Ascending aorta (tissue), 2 donors: ENCODE results near the gene CCDC169. TPM values are rescaled to one million over a fixed set of nuclear protein-coding genes. Genes with fewer than 3 reads are reported as not detected.
A peak's percentile ranks its signal among the peaks of the same experiment; 100 is the strongest.
"Not testable (repeated sequence)": the region's sequence is repeated elsewhere in the genome, so short reads cannot be mapped to it uniquely, and the experiment has no call there.

Experiments
- DNase-seq, 2 donors: peaks; one replicate each; pipeline ENCODE4 v3.0.0-alpha.2; 2019; ENCODE audit warnings: low spot score in 2 of 2
- H3K27ac ChIP-seq, 2 donors: fragments of 200-600 bp; sonication (generic); one replicate each; pipeline ENCODE4 v1.5.1; 2016 to 2017; ENCODE audit warnings: mild to moderate bottlenecking in 1 of 2
- H3K27me3 ChIP-seq: fragments of 200-600 bp; sonication (generic); one replicate; pipeline ENCODE4 v1.5.1; 2017
- H3K36me3 ChIP-seq, 2 donors: fragments of 200-600 bp; sonication (generic); one replicate each; pipeline ENCODE4 v1.5.1; 2016
- H3K4me1 ChIP-seq, 2 donors: fragments of 200-600 bp; sonication (generic); one replicate each; pipeline ENCODE4 v1.5.1; 2016 to 2017; ENCODE audit warnings: mild to moderate bottlenecking in 1 of 2
- H3K4me3 ChIP-seq, 2 donors: fragments of 200-600 bp; sonication (generic); one replicate each; pipeline ENCODE4 v1.5.1; 2016 to 2017; ENCODE audit warnings: mild to moderate bottlenecking in 1 of 2
- H3K9me3 ChIP-seq, 2 donors: fragments of 200-600 bp; sonication (generic); one replicate each; pipeline ENCODE4 v1.5.1; 2016
- intact Hi-C: fragments of 100-400 bp; cut with DNase I; formaldehyde crosslinking; loops from one replicate; pipeline ENCODE4 v1.15.1; 2023
- total RNA-seq: library from RNA; depleted of rRNA; stranded (reverse); fragments of >200 nt; gene quantifications from one replicate; pipeline ENCODE4 v1.1.0, GENCODE V29; 2016
- TF ChIP-seq, protein P1 (sequence below), 3 experiments: fragments of 200-600 bp in 2 of 3; fragments of 450-650 bp in 1 of 3; sonication (generic) in 2 of 3; IDR thresholded peaks; one replicate each; pipeline ENCODE4 v1.5.1; 2016 to 2019; ENCODE audit warnings: antibody characterized with exemption in 3 of 3, mild to moderate bottlenecking in 1 of 3, moderate library complexity in 1 of 3

Gene CCDC169
- total RNA-seq, 1 donor from 2014 or later = 4.7 TPM

- no peaks in the 10 kb centered on the region for H3K4me1 ChIP-seq
- TF ChIP-seq, protein P1, sequence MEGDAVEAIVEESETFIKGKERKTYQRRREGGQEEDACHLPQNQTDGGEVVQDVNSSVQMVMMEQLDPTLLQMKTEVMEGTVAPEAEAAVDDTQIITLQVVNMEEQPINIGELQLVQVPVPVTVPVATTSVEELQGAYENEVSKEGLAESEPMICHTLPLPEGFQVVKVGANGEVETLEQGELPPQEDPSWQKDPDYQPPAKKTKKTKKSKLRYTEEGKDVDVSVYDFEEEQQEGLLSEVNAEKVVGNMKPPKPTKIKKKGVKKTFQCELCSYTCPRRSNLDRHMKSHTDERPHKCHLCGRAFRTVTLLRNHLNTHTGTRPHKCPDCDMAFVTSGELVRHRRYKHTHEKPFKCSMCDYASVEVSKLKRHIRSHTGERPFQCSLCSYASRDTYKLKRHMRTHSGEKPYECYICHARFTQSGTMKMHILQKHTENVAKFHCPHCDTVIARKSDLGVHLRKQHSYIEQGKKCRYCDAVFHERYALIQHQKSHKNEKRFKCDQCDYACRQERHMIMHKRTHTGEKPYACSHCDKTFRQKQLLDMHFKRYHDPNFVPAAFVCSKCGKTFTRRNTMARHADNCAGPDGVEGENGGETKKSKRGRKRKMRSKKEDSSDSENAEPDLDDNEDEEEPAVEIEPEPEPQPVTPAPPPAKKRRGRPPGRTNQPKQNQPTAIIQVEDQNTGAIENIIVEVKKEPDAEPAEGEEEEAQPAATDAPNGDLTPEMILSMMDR (IDR thresholded peaks at IDR 0.05) = no peak
- H3K27ac ChIP-seq = no peak overlapping the region
- no peak for DNase-seq
- no peaks in the 10 kb centered on the region for H3K9me3 ChIP-seq
- intact Hi-C loops = no loop called here
- peaks cover 24 to 53% of the 10 kb centered on the region in 2 donors for H3K36me3 ChIP-seq
- no peaks in the 10 kb centered on the region for H3K27me3 ChIP-seq
- no peak overlapping the region for H3K4me3 ChIP-seq
Measured at GRCh38 chr13:36310417-36311108, 12.9 kb upstream of the CCDC169 start.

DNA sequence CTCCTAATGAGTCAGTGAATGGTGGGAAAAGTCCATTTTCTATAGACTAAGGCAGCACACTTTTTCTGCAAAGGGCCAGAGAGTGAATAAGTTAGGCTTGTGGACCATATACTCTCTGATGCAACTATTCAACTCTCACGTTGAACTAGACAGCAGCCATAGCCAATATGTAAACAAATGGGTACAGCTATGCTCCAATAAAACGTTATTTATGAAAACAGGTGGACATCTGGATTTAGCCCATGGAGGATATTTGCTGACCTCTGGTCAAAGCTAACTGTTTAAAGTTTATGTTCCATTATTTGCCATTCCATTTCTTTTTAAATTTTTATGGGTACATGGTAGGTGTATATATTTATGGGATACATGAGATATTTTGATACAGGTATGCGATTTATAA is 4.7 kb upstream of the CCDC169 start:
- H3K36me3 ChIP-seq = peaks cover 3 to 17% of the 10 kb centered on the region in 2 donors

DNA sequence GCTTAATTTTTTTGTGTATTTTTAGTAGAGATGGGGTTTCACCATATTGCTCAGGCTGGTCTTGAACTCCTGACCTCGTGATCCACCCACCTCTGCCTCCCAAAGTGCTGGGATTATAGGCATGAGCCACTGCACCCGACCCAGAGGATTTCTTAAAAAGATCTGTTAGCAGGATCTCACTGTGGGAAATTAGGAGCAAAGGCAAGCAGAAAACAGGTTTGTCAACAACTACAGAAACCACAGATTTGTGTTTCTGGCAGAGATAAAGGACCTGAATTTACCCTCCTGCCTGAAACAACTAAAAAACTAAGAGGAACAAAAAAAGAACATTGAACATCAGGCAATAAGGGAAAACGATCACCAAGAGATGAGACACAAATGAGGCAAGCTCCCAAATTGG is 1.9 kb upstream of the CCDC169 start:
- H3K4me1 ChIP-seq, H3K9me3 ChIP-seq, H3K4me3 ChIP-seq, H3K27ac ChIP-seq, DNase-seq, H3K27me3 ChIP-seq: not testable (repeated sequence)
- H3K36me3 ChIP-seq = peaks cover 0 to 17% of the 10 kb centered on the region in 2 donors
- intact Hi-C loops = loop anchor here (5.0 kb wide), 1 partner anchor 48 kb away; the partner anchor contains the start of gene SPART

More for the DNA sequence above, 4.7 kb upstream of the CCDC169 start:
- Histone ChIP-seq H3K4me1 (no peaks in the 10 kb centered on the region), H3K27me3 (no peaks in the 10 kb centered on the region), H3K27ac (no peak overlapping the region), H3K4me3 (no peak overlapping the region), H3K9me3 (no peaks in the 10 kb centered on the region)
- intact Hi-C loops = no loop called here
- no peak for DNase-seq
- TF ChIP-seq, protein P1 (IDR thresholded peaks at IDR 0.05) = no peak

DNA sequence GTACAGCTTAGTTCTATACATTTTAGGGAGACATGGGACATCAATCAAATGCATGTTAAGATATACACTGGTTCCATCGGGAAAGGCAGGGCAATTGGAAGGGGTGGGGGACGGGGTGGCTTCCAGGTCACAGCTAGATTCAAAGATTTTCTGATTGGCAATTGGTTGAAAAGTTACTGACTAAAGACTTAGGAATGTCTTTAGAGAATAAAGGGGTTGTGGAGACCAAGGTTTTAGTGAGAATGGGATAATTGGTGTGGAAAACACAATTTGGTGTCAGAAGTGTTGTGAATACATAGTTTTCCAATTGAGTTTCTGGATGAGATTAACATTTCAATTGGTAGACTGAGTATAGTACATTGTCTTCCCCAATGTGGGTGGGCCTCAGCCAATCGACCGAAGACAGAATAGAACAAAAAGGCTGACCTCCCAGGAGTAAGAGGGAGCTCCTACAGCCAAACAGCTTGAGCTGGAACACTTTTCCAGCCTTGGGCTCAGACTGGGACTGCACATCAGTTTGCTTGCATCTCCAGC is 988 bp upstream of the CCDC169 start:
- no peak overlapping the region for H3K27ac ChIP-seq
- peaks cover 0 to 8% of the 10 kb centered on the region in 2 donors for H3K36me3 ChIP-seq
- no peaks in the 10 kb centered on the region for H3K4me1 ChIP-seq
- peak overlapping the region in 1 of 2 donors; percentile 67 for H3K4me3 ChIP-seq
- H3K27me3 ChIP-seq = no peaks in the 10 kb centered on the region
- intact Hi-C loops = loop anchor here (5.0 kb wide), 1 partner anchor 49 kb away; the partner anchor contains the start of gene SPART
- no peaks in the 10 kb centered on the region for H3K9me3 ChIP-seq
- TF ChIP-seq, protein P1 (IDR thresholded peaks at IDR 0.05) = no peak
- no peak for DNase-seq

- no peaks in the 10 kb centered on the region for H3K27me3 ChIP-seq
- DNase-seq = no peak
- intact Hi-C loops = no loop called here
- H3K4me3 ChIP-seq = no peak overlapping the region
- TF ChIP-seq, protein P1 (IDR thresholded peaks at IDR 0.05) = no peak
- no peaks in the 10 kb centered on the region for H3K4me1 ChIP-seq
- no peaks in the 10 kb centered on the region for H3K9me3 ChIP-seq
- no peaks in the 10 kb centered on the region for H3K36me3 ChIP-seq
- no peak overlapping the region for H3K27ac ChIP-seq
Measured at GRCh38 chr13:36294096-36294495, 3.5 kb downstream of the CCDC169 start.

DNA sequence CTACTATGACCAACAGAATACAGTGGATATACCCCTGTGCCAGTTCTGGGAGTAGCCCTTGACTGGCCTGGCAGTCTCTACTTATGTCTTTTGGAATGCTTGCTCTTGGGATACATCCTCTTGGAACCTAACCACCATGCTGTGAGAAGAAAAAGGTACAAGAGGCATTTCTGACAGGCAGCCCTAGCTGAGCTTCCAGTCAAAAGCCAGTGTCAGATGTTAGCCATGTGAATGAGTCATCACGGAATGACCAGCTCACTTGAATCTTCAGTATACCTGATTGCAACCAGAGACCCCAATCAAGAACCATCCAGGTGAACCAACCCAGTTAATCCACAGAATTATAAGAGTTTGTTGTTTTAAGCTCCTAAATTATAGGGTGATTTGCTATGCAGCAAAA is 4.1 kb downstream of the CCDC169 start:
- H3K36me3 ChIP-seq = no peaks in the 10 kb centered on the region
- no peak overlapping the region for H3K4me3 ChIP-seq
- H3K4me1 ChIP-seq = no peaks in the 10 kb centered on the region
- no peak for DNase-seq
- H3K27me3 ChIP-seq = no peaks in the 10 kb centered on the region
- TF ChIP-seq, protein P1 (IDR thresholded peaks at IDR 0.05) = no peak
- H3K9me3 ChIP-seq = no peaks in the 10 kb centered on the region
- intact Hi-C loops = no loop called here
- H3K27ac ChIP-seq = no peak overlapping the region
